ENCODE data around the gene CACNA1S.

CACNA1S gene

GRCh38 chr1:201068976-201069375 lies 43.2 kb downstream of the CACNA1S start:
- H3K4me3 ChIP-seq (ENCODE audit: low read depth, low read length): no peak overlapping the region
- TF ChIP-seq CTCF (IDR thresholded peaks at IDR 0.05; ENCODE audit: borderline replicate concordance, insufficient read depth, low read depth, low read length): no peak

- no peak overlapping the region for H3K4me3 ChIP-seq (ENCODE audit: low read depth, low read length)
- no peak for TF ChIP-seq CTCF (IDR thresholded peaks at IDR 0.05; ENCODE audit: borderline replicate concordance, insufficient read depth, low read depth, low read length)
These were observed 45.2 kb downstream of the CACNA1S start for GRCh38 chr1:201066986-201067385.

GRCh38 chr1:201065686-201066085 lies 46.5 kb downstream of the CACNA1S start:
- TF ChIP-seq CTCF (IDR thresholded peaks at IDR 0.05; ENCODE audit: borderline replicate concordance, insufficient read depth, low read depth, low read length): no peak
- H3K4me3 ChIP-seq (ENCODE audit: low read depth, low read length): no peak overlapping the region

- TF ChIP-seq CTCF (IDR thresholded peaks at IDR 0.05; ENCODE audit: borderline replicate concordance, insufficient read depth, low read depth, low read length): no peak
- H3K4me3 ChIP-seq (ENCODE audit: low read depth, low read length): no peak overlapping the region
These were observed 47.4 kb downstream of the CACNA1S start for GRCh38 chr1:201064806-201065205.

- no peak overlapping the region for H3K4me3 ChIP-seq (ENCODE audit: low read depth, low read length)
- TF ChIP-seq CTCF (IDR thresholded peaks at IDR 0.05; ENCODE audit: borderline replicate concordance, insufficient read depth, low read depth, low read length): no peak
These were observed 49.1 kb downstream of the CACNA1S start for GRCh38 chr1:201063145-201063544.

- TF ChIP-seq CTCF (IDR thresholded peaks at IDR 0.05; ENCODE audit: borderline replicate concordance, insufficient read depth, low read depth, low read length): no peak
- no peak overlapping the region for H3K4me3 ChIP-seq (ENCODE audit: low read depth, low read length)
These were observed 49.6 kb downstream of the CACNA1S start for GRCh38 chr1:201062511-201063091.

GRCh38 chr1:201061886-201062285 lies 50.3 kb downstream of the CACNA1S start:
- no peak for TF ChIP-seq CTCF (IDR thresholded peaks at IDR 0.05; ENCODE audit: borderline replicate concordance, insufficient read depth, low read depth, low read length)
- no peak overlapping the region for H3K4me3 ChIP-seq (ENCODE audit: low read depth, low read length)

Data from GM12875 (cell line).